HG02588 (cell line): ENCODE results near the gene SLC35E3.
"Not testable (repeated sequence)": the region's sequence is repeated elsewhere in the genome, so short reads cannot be mapped to it uniquely, and the experiment has no call there.

Experiments used
- ATAC-seq: cut with Tn5 transposase; IDR thresholded peaks from one replicate; pipeline ENCODE4 v1.9.1; 2021; ENCODE audit warnings: mild to moderate bottlenecking, moderate library complexity; ENCODE audit not compliant: unreplicated experiment

Gene SLC35E3

DNA sequence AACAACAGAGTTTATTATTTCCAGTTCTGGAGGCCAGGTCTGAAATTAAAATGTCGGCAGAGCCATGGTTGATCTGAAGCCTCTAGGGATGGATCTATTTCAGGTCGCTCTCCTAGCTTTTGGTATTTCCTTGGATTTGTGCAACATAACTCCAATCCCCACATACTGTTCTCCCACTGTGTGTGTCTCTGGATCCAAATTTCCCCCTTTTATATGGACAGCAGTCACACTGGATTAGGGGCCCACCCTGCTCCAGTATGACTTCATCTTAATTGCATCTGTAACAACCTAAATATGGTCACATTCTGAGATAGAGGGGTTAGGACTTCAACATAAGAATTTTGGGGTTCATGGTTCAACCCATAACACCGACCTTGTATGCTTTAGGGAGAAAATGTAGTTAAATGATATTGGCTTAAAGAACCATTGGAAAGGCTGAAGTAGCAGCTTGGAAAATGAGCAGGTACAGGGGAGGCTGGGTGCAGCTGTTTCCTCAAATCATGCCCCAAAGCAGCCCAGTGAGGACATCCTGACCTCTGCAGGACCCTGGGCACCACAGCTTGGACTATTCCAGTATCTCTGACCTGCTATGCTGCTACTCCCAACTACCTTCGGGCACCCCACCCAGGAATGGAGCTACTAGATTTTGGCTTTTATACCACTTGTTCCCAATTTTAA, 48.1 kb downstream of the SLC35E3 start:
- ATAC-seq, result no peak

DNA sequence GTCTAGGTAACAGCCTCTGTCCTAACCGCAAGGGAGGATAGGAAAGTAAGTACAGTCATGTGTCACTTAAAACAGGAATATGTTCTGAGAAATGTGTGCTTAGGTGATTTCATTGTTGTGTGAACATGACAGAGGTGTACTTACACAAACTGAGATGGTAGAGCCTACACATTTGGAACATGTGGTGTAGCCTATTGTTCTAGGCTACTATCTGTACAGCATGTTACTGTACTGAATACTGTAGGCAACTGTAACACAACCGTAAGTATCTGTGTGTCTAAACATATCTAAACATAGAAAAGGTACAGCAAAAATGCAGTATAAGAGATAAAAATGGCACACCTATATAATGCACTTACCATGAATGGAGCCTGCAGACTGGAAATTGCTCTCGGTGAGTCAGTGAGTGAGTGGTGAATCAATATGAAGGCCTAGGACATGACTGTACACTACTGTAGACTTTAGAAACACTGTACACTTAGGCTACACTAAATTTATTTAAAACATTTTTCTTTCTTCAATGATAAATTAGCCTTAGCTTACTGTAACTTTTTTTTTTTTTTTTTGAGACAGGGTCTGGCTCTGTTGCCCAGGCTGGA, 48.8 kb downstream of the SLC35E3 start:
- ATAC-seq, result no peak

DNA sequence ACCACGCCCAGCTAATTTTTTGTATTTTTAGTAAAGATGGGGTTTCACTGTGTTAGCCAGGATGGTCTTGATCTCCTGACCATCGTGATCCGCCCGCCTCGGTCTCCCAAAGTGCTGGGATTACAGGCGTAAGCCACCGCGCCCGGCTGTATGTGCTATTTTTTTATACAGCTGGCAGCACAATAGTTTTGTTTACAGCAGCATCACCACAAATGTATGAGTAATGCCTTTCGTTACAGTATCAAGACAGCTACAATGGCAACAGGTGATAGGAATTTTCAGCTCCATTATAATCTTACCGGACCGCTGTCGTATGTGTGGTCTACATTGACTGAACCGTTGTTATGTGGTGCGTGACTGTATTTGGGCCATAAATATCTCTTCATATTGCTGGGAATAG, 50.4 kb downstream of the SLC35E3 start:
- ATAC-seq, result no peak

DNA sequence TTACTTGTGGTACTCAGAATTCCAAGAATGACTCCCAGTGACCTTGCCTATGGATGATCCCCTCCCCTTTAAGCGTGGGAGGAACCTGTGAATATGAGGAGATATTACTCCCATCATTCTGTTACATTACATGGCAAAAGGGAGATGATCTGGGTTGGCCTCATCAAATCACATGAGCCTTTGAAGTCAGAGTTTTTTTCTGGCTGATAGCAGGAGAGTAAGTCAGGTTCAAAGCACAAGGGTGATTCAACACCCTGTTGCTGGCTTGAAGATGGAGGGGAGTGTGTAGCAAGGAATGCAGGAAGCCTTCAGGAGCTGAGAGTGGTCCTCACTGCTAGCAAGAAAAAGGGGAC, 52.9 kb downstream of the SLC35E3 start:
- ATAC-seq, result no peak

- ATAC-seq, result no peak
Measured at GRCh38 chr12:68800294-68800693, 54.3 kb downstream of the SLC35E3 start.

- ATAC-seq, result not testable (repeated sequence)
Measured at GRCh38 chr12:68801124-68801523, 55.1 kb downstream of the SLC35E3 start.

DNA sequence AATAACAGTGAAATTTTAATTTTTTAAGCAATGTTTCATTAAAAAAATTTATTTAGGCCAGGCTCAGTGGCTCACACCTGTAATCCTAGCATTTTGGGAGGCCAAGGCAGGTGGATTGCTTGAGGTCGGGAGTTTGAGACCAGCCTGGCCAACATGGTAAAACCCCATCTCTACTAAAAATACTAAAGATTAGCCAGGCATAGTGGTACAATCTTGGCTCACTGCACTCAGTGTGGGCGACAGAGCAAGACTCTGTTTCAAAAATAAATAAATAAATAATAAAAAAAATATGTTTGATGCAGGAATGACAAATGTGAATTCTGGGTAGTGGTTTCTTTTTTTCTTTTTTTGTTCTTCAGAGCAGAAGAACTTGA, 56.4 kb downstream of the SLC35E3 start:
- ATAC-seq, result not testable (repeated sequence)

DNA sequence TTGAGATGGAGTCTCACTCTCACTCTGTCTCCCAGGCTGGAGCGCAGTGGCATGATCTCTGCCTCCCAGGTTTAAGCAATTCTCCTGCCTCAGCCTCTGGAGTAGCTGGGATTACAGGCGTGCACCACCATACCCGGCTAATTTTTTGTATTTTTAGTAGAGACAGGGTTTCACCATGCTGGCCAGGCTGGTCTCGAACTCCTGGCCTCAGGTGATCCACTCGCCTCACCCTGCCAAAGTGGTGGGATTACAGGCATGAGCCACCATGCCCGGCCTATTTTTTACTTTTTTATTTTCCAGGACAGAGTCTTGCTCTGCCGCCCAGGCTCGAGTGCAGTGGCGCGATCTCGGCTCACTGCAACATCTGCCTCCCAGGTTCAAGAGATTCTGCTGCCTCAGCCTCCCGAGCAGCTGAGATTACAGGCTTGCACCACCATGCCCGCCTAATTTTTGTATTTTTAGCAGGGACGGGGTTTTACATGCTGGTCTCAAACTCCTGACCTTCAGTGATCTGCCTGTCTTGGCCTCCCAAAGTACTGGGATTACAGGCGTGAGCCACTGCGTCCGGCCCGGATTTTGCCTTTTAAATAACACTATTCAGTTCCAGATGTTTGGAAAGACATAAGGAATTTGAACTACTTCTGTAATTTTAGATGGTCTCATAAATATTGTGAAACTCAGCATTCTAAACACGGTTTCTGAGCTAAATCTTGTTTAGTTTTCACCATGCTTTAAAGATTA, 57.1 kb downstream of the SLC35E3 start:
- ATAC-seq, result not testable (repeated sequence)

GRCh38 chr12:68803948-68804656, 58.1 kb downstream of the SLC35E3 start:
- ATAC-seq, result no peak

DNA sequence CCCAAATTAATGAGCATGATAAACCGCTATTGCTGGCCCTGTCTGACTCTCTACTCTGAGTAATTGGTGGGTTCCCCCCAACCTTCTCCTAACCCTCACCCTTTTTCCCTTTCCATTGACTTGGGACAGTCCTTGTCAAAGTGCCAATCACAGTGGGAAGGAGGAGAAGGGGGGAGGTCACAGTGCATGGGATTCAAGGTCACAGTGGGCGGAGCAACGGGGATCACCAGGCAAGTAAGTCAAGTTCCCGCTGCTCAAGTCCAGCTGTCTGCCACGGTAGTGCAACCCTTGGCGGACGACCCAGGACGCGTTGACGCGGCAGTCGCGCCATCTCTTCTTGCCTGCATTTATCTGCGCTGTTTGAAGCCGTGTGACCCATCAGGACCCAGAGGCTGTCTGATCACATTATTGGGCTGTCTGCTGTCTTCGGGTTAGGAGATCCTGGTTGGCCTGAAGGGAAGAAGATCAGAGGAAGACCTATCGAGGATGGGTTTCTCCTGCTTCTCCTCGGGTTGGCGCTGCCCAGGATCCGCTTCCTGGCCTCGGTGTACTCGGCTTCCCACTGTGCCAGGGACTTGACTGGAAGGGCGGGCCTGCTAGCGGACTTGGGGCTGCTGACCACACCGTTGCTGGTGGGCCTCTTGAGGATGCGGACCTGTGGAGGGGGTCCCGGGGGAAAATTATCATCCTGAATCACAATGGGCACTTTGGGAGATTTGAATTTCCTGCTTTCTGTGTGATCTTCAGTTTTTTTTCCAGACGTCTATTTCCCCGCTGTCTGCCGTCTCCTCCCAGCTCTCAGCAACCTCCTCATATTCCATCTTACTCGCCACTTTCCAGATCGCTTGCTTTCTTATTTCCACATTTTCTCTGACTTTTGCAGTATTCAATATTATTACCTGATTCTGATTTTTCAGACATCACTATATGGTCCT, 58.9 kb downstream of the SLC35E3 start:
- ATAC-seq, result no peak

DNA sequence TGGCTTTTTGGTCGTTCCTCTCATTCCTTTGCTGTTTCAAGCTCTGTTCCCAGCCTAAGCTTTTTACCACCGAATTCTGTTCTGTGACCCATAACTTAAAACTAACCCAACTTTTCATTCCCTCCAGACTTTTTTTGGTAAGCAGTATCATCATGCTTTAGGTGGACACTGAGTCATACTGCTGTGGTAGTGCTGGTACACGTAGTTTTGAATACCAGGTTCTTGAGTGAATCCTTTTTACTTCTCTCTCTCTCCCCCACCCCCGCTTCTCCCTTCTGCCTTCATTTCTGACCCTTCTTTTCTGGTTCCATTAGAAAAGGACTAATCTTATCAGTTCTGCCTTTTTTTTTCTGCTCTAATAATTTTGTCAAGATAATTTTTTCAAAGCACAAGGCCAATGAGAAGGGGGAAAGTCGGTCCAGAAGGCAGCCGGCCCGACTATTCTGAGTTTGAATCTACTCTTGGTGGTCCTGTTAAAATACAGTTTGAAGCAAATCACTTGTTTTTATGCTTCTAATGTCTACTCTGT, 59.7 kb downstream of the SLC35E3 start:
- no peak for ATAC-seq

DNA sequence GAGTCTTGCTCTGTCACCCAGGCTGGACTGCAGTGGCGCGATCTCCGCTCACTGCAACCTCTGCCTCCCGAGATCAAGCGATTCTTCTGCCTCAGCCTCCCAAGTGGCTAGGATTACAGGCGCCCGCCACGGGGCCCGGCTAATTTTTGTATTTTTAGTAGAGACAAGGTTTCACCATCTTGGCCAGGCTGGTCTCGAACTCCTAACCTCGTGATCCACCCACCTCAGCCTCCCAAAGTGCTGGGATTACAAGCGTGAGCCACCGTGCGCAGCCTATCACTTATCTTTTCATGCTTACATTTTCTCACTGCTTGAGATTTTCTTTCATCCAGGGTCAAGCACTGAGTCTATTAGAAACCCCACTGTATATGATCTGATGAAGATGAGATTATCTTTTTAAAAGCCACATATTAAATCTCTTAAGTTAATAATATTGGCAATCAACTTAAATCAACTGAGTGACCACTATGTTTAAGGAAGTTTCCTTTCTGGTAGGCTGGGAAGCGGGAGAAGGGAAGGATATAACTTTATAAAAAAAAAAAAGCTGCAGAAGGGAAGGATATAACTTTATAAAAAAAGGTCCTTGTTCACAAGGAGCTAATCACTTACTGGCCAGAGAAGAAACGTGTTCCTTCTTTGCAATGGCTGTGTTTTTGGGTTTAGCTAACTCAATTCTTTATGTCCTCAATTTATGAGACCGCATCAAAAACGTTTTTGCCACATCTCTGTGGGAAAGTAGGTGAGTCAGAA, 60.7 kb downstream of the SLC35E3 start:
- no peak for ATAC-seq

DNA sequence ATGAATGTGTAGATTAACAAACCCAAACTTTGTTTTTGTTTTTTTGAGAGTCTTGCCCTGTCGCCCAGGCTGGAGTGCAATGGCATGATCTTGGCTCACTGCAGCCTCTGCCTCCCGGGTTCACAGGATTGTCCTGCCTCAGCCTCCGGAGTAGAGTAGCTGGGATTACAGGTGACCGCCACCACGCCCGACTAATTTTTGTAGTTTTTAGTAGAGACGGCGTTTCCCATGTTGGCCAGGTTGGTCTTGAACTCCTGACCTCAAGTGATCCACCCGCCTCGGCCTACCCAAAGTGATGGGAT, 61.2 kb downstream of the SLC35E3 start:
- ATAC-seq, result not testable (repeated sequence)

DNA sequence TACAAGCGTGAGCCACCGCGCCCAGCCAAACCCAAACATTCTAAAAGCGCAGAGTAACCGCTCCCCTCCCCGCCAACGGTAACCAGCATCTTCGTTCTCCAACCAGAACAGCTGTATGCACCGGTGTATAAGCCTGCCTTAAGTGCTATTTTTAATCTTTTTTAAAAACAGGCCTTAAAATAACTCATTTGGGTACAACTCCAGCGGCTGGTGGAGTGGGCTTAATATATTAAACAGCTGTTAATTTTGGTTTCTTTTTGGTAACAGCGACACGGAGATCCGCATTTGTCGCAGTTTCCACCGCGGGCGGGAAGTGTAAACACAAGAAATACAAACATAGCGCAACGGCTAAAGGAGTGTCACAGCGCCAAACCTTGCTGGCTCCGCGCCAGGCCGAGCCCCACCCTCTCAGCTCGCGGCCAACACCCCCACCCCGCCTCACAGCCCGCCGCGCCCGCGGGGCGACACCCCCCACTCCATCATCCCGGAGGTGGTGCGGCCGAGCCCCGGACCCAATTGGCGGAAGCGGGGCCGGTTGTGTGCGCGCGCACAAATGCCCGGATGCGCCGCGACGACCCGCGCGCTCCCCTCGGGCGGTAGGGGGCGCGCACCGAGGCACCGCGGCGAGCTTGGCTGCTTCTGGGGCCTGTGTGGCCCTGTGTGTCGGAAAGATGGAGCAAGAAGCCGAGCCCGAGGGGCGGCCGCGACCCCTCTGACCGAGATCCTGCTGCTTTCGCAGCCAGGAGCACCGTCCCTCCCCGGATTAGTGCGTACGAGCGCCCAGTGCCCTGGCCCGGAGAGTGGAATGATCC, 61.8 kb downstream of the SLC35E3 start, which contains the start of gene MDM2:
Gene MDM2, plus strand, starts transcription at position 602 of the 812 bp plus-strand sequence. CDS start 301 bp downstream, outside the sequence.
- peak; percentile 68 for ATAC-seq

- peak; percentile 49 for ATAC-seq
Measured at GRCh38 chr12:68808388-68809189, 62.6 kb downstream of the SLC35E3 start.

- ATAC-seq, result no peak
Measured at GRCh38 chr12:68809190-68810026, 63.4 kb downstream of the SLC35E3 start.

GRCh38 chr12:68810027-68810389, 64.0 kb downstream of the SLC35E3 start:
- not testable (repeated sequence) for ATAC-seq
